Prostate gland (tissue), 2 donors: ENCODE data around the gene ELK3. TPM values are rescaled to one million over a fixed set of nuclear protein-coding genes. Genes with fewer than 3 reads are reported as not detected.

Source experiments
- DNase-seq: peaks from one replicate; pipeline ENCODE4 v3.0.0-alpha.2; 2019; ENCODE audit warnings: low spot score
- H3K27ac ChIP-seq, 2 donors: fragments of 200-600 bp; sonication (generic); 2 replicates each; pipeline ENCODE4 v1.5.1; 2017 to 2019
- H3K27me3 ChIP-seq: fragments of 200-600 bp; sonication (generic); replicated peaks from 2 replicates; pipeline ENCODE4 v1.5.1; 2019; ENCODE audit not compliant: insufficient read depth
- H3K36me3 ChIP-seq, 2 donors: fragments of 200-600 bp; sonication (generic); 1 replicate in 1 of 2; 2 replicates in 1 of 2; pipeline versions ENCODE4 v1.5.1 to v1.8.1; 2017 to 2019
- H3K4me1 ChIP-seq: fragments of 200-600 bp; sonication (generic); replicated peaks from 2 replicates; pipeline ENCODE4 v1.5.1; 2019
- H3K4me3 ChIP-seq, 2 donors: fragments of 200-600 bp; sonication (generic); 2 replicates each; pipeline ENCODE4 v1.5.1; 2017 to 2019
- H3K9me3 ChIP-seq: fragments of 200-600 bp; sonication (generic); 2 replicates; pipeline ENCODE4 v1.5.1; 2017
- POLR2A ChIP-seq: fragments of 450-650 bp; IDR thresholded peaks from one replicate; pipeline ENCODE4 v1.6.1; 2016; ENCODE audit warnings: antibody characterized with exemption, mild to moderate bottlenecking
- POLR2AphosphoS5 ChIP-seq: sonication (generic); formaldehyde crosslinking; IDR thresholded peaks from one replicate; pipeline ENCODE4 v1.6.1; 2017; ENCODE audit warnings: antibody characterized with exemption
- WGBS: methylation state at CpG from one replicate; pipeline ENCODE4 v1.1.5; 2018; 5-methylcytosine and 5-hydroxymethylcytosine counted together
- intact Hi-C: fragments of 100-400 bp; cut with DNase I; formaldehyde crosslinking; loops from one replicate; pipeline ENCODE4 v1.14.2; 2022
- total RNA-seq, 2 donors: library from RNA; depleted of rRNA; stranded (reverse); fragments of >200 nt; gene quantifications; one replicate each; pipeline ENCODE4 v1.1.0, GENCODE V29; 2016
- TF ChIP-seq, protein P1 (sequence below), 4 experiments: fragments of 200-600 bp in 2 of 4; fragments of 450-650 bp in 2 of 4; sonication (generic) in 2 of 4; IDR thresholded peaks; 1 replicate in 3 of 4; 2 replicates in 1 of 4; pipeline ENCODE4 v1.5.1; 2016 to 2019; ENCODE audit warnings: antibody characterized with exemption in 4 of 4, mild to moderate bottlenecking in 2 of 4, moderate library complexity in 2 of 4

Gene ELK3
- total RNA-seq, 2 donors from 2014 or later = 7.0 to 20.6 TPM

DNA sequence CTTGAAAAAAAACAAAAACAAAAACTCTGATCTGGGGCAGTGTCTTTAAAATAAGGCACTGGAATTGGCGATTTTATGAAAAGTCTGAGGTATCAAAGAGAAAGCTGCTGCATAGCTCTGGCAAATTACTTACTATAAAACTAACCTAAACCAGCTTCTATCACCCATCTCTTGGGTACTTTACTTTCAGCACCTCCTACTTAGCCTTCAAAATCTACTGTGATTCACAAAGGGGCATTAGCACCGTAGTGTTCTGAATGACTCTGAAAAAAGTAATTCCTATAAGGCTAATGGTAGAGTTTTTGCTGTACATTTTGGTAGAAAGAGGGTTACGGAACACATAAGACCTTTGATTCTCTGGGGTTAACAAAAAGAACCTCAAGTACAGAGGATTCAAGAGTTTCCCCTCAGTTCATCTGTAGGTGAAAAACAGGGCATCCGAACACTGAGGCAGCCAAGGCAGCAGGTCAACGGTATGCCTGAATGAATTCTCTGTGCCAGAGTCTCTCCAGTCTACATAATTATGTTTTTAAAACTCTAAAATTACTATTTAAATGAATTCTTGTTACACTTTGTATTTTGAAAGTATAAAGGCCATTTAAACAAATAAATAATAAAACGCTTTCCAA is 101.5 kb downstream of the ELK3 start:
- intact Hi-C loops = no loop called here
- no peak for DNase-seq
- H3K27me3 ChIP-seq = no peaks in the 10 kb centered on the region
- no peak overlapping the region for H3K4me3 ChIP-seq
- H3K27ac ChIP-seq = no peak overlapping the region
- H3K36me3 ChIP-seq = no peaks in the 10 kb centered on the region
- WGBS = 92% methylated on average over 6 of the region's 6 CpGs
- no peaks in the 10 kb centered on the region for H3K9me3 ChIP-seq
- no peaks in the 10 kb centered on the region for H3K4me1 ChIP-seq
- TF ChIP-seq POLR2A (no peak), POLR2AphosphoS5 (no peak)
- TF ChIP-seq, protein P1, sequence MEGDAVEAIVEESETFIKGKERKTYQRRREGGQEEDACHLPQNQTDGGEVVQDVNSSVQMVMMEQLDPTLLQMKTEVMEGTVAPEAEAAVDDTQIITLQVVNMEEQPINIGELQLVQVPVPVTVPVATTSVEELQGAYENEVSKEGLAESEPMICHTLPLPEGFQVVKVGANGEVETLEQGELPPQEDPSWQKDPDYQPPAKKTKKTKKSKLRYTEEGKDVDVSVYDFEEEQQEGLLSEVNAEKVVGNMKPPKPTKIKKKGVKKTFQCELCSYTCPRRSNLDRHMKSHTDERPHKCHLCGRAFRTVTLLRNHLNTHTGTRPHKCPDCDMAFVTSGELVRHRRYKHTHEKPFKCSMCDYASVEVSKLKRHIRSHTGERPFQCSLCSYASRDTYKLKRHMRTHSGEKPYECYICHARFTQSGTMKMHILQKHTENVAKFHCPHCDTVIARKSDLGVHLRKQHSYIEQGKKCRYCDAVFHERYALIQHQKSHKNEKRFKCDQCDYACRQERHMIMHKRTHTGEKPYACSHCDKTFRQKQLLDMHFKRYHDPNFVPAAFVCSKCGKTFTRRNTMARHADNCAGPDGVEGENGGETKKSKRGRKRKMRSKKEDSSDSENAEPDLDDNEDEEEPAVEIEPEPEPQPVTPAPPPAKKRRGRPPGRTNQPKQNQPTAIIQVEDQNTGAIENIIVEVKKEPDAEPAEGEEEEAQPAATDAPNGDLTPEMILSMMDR (IDR thresholded peaks at IDR 0.05) = no peak

DNA sequence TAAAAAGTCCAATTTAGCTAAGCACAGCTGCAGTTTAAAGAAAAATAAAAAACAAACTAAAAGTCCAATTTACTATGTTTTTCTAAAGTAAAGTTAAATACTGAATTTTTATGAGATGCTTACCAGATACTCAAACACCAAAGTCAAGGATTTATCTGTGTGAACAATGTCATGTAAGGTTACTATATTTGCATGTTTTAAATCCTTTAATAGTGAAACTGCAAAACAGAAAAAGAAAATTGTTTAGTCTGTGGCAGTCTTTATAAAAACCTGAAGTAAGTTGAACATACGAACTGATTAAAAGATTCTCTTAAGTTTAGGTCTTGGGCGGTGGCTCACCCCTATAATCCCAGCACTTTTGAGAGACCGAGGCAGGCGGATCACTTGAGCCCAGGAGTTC is 103.3 kb downstream of the ELK3 start:
- no peaks in the 10 kb centered on the region for H3K4me1 ChIP-seq
- H3K9me3 ChIP-seq = no peaks in the 10 kb centered on the region
- no peaks in the 10 kb centered on the region for H3K27me3 ChIP-seq
- no peak overlapping the region for H3K4me3 ChIP-seq
- no peak for TF ChIP-seq POLR2AphosphoS5
- TF ChIP-seq, protein P1 (IDR thresholded peaks at IDR 0.05) = no peak
- no peak for TF ChIP-seq POLR2A
- 90% methylated on average over 4 of the region's 4 CpGs for WGBS
- no peaks in the 10 kb centered on the region for H3K36me3 ChIP-seq
- intact Hi-C loops = no loop called here
- H3K27ac ChIP-seq = no peak overlapping the region
- no peak for DNase-seq

DNA sequence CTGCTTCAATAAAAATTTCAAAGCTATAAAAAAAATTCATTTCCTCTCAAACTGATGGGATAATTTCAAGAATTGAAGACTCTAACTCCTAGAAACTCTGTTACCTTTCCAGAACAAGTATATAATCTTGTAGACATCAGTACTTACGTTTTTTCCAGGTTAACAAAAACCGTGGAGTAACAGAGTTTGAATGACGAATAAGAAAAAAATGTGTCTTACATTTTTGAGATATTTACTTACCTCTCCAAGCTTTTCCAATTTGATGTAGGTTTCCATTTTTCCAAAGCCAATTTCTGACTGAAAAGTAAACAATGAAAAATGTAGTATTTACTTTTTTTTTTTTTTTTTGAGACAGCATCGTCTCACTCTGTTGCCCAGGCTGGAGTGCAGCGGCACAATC is 105.9 kb downstream of the ELK3 start:
- no peak overlapping the region for H3K4me3 ChIP-seq
- no peaks in the 10 kb centered on the region for H3K9me3 ChIP-seq
- no peaks in the 10 kb centered on the region for H3K27me3 ChIP-seq
- no peaks in the 10 kb centered on the region for H3K4me1 ChIP-seq
- DNase-seq = no peak
- no peak overlapping the region for H3K27ac ChIP-seq
- WGBS = 89% methylated on average over 5 of the region's 5 CpGs
- intact Hi-C loops = no loop called here
- TF ChIP-seq, protein P1 (IDR thresholded peaks at IDR 0.05) = no peak
- no peak for TF ChIP-seq POLR2A
- TF ChIP-seq POLR2AphosphoS5 = no peak
- no peaks in the 10 kb centered on the region for H3K36me3 ChIP-seq

DNA sequence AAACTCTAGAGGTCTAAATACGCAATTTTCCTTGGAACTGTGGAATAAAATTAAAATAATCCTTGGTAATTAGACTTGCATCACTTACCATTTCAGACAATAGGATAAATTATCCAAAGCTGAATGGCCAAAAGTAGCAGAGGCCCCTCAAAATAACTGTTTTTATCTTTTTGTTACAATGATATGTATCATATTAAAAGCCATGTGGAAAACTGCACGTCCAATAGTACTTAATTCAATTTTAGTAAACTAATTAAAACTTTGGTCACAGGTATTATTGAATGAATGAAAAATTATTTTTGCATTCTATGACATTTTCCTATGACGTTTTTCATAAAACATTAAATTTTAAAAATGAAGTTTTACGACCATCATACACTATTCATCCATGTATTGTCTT is 107.6 kb downstream of the ELK3 start:
- no peaks in the 10 kb centered on the region for H3K36me3 ChIP-seq
- H3K4me1 ChIP-seq = no peaks in the 10 kb centered on the region
- DNase-seq = no peak
- no peaks in the 10 kb centered on the region for H3K27me3 ChIP-seq
- intact Hi-C loops = no loop called here
- H3K9me3 ChIP-seq = no peaks in the 10 kb centered on the region
- WGBS = 92% methylated on average over 4 of the region's 4 CpGs
- TF ChIP-seq, protein P1 (IDR thresholded peaks at IDR 0.05) = no peak
- TF ChIP-seq POLR2AphosphoS5 (no peak), POLR2A (no peak)
- no peak overlapping the region for H3K27ac ChIP-seq
- H3K4me3 ChIP-seq = no peak overlapping the region

DNA sequence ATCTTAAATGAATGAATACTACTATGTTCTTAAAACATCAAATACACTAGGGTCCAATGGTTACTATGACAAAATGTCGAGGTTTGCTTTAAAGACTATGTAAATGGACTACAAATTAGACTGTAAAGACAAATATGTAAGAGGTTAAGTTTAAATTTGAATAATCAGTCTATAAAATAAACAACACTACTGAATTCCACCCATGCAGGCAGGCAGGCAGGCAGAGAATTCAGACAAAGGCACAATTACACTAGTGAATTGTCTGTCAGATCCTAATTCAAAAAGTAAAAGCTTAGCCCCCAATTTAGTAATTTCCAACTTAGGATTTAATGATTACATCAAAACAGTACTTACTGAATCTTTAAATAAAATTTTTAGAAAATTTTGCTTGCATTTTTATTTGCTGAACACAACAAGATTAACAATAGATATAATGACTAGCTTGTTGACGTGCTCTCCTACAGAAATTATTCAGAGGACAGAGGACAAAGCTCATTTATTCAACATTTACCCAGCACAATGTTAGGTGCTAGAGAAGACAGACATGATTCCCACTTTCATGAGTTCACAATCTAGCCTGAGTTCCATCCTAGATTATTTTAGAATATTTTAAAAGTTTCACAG is 108.6 kb downstream of the ELK3 start:
- WGBS = 71% methylated on average over 2 of the region's 2 CpGs
- Histone ChIP-seq H3K4me1 (no peaks in the 10 kb centered on the region), H3K27me3 (no peaks in the 10 kb centered on the region), H3K9me3 (no peaks in the 10 kb centered on the region), H3K27ac (no peak overlapping the region), H3K4me3 (no peak overlapping the region), H3K36me3 (no peaks in the 10 kb centered on the region)
- DNase-seq = no peak
- TF ChIP-seq, protein P1 (IDR thresholded peaks at IDR 0.05) = no peak
- TF ChIP-seq POLR2A (no peak), POLR2AphosphoS5 (no peak)
- intact Hi-C loops = no loop called here
